Measurements from ENCODE around the gene LHX2.

GRCh38 chr9:124035001-124035650 is 23.6 kb downstream of the LHX2 start:
- TF ChIP-seq CTCF (IDR thresholded peaks at IDR 0.05) = no peak
- no peak for TF ChIP-seq POLR2A (IDR thresholded peaks at IDR 0.05)
